Body of pancreas (tissue), 4 donors: Measurements from ENCODE around the gene CLBA1. TPM values are rescaled to one million over a fixed set of nuclear protein-coding genes. Genes with fewer than 3 reads are reported as not detected.
"Not testable (repeated sequence)": the region's sequence is repeated elsewhere in the genome, so short reads cannot be mapped to it uniquely, and the experiment has no call there.

Source experiments
- ATAC-seq: fragments of 150-250 bp; one replicate; pipeline ENCODE4 v1.9.1; 2016
- DNase-seq, 4 donors: peaks; one replicate each; pipeline ENCODE4 v3.0.0-alpha.2; 2019
- H3K27ac ChIP-seq, 4 donors: fragments of 200-600 bp; sonication (generic); 1 replicate in 3 of 4; 2 replicates in 1 of 4; pipeline versions ENCODE4 v1.5.1 to v1.6.1; 2016 to 2019; ENCODE audit warnings: mild to moderate bottlenecking in 1 of 4, mixed read lengths in 1 of 4, moderate library complexity in 1 of 4
- H3K27me3 ChIP-seq, 2 donors: fragments of 200-600 bp; sonication (generic); one replicate each; pipeline ENCODE4 v1.6.0; 2016; ENCODE audit warnings: mild to moderate bottlenecking in 1 of 2
- H3K36me3 ChIP-seq, 2 donors: fragments of 200-600 bp; sonication (generic); replicated peaks in 1 of 2; 2 replicates each; pipeline ENCODE4 v1.5.1; 2016; ENCODE audit warnings: low read depth in 2 of 2; ENCODE audit not compliant: insufficient read depth in 1 of 2
- H3K4me1 ChIP-seq: fragments of 200-600 bp; sonication (generic); one replicate; pipeline ENCODE4 v1.6.0; 2016
- H3K4me3 ChIP-seq, 2 donors: fragments of 200-600 bp; sonication (generic); 1 replicate in 1 of 2; 2 replicates in 1 of 2; pipeline ENCODE4 v1.5.1; 2016 to 2019
- H3K9me3 ChIP-seq, 3 donors: fragments of 200-600 bp; sonication (generic); 1 replicate in 2 of 3; 2 replicates in 1 of 3; pipeline ENCODE4 v1.5.1; 2016
- CTCF ChIP-seq, 7 experiments: fragments of 450-650 bp in 4 of 7; fragments of 200-600 bp in 3 of 7; sonication (generic) in 3 of 7; IDR thresholded peaks; one replicate each; pipeline ENCODE4 v1.5.1; 2016 to 2019; ENCODE audit warnings: antibody characterized with exemption in 7 of 7
- POLR2A ChIP-seq, 3 donors: fragments of 450-650 bp; IDR thresholded peaks; one replicate each; pipeline ENCODE4 v1.6.1; 2016; ENCODE audit warnings: antibody characterized with exemption in 3 of 3, mild to moderate bottlenecking in 2 of 3
- WGBS, 2 donors: methylation state at CpG; one replicate each; pipeline ENCODE4 v1.1.5; 2017; 5-methylcytosine and 5-hydroxymethylcytosine counted together
- intact Hi-C: fragments of 100-400 bp; cut with DNase I; formaldehyde crosslinking; loops from one replicate; pipeline ENCODE4 v1.15.1; 2023
- total RNA-seq, 2 donors: library from RNA; depleted of rRNA; stranded (reverse); fragments of >200 nt; gene quantifications; one replicate each; pipeline ENCODE4 v1.1.0, GENCODE V29; 2016

Gene CLBA1
- total RNA-seq, 2 donors from 2014 or later: 8.6 to 21.1 TPM

DNA sequence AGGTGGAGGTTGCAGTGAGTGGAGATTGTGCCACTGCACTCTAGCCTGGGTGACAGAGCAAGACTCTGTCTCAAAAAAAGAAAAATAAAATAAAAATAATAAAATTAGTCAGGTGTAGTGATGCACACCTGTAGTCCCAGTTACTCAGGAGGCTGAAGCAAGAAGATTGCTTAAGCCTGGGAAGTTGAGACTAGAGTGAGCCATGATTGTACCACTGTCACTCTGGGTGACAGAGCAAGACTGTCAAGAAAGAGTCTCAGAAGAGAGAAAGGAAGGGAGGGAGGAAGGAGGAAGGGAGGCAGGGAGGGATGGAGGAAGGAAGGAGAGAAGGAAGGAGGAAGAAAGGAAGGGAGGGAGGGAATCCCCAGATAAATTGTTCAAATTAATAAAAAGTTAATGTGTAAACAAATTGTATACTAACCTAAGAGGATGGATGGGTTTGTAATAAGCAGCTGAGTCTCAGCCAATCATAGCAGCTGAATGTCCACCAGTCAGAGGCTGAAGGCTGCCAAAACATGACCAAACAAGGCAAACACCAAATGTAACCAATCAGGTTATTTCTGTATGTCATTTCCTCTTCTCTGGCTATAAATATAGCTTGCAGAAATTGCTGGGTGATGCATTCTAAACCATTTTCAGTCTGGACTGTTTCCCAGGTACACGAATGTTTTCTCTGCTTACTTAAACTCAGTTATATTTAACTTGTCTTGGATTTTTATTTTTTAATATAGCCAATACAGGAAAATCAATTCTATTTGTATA, 41.4 kb downstream of the CLBA1 start:
- DNase-seq (no peak), ATAC-seq (no peak)
- intact Hi-C loops: no loop called here
- H3K27ac ChIP-seq: no peak overlapping the region
- no peaks in the 10 kb centered on the region for H3K27me3 ChIP-seq
- WGBS, 2 donors: 24 to 57% methylated on average over 1 of the region's 1 CpG
- no peaks in the 10 kb centered on the region for H3K9me3 ChIP-seq
- TF ChIP-seq CTCF (IDR thresholded peaks at IDR 0.05) (no peak), POLR2A (IDR thresholded peaks at IDR 0.05) (no peak)
- H3K4me1 ChIP-seq: peaks cover 3% of the 10 kb centered on the region
- no peak overlapping the region for H3K4me3 ChIP-seq
- no peaks in the 10 kb centered on the region for H3K36me3 ChIP-seq

DNA sequence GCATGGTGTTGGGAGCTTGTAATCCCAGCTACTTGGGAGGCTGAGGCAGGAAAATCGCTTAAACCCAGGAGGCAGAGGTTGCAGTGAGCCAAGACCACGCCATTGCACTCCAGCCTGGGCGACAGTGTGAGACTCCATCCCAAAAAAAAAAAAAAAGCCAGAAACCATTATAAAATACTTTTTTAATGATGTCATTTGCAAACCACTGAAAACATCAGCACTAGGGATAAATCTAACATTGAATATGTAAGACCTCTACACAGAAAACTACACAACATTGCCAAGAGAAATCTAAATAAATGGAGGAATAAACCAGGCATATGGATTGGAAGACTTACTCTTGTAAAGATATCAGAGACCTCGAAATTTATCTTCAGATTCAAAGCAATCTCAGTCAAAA, 42.1 kb downstream of the CLBA1 start:
- H3K4me1 ChIP-seq, intact Hi-C loops, H3K36me3 ChIP-seq, DNase-seq, H3K9me3 ChIP-seq, ATAC-seq, H3K27me3 ChIP-seq, H3K4me3 ChIP-seq, H3K27ac ChIP-seq: not testable (repeated sequence)
- 72 to 80% methylated on average over 4 of the region's 4 CpGs for WGBS, 2 donors

GRCh38 chr14:105028251-105028927, 42.8 kb downstream of the CLBA1 start:
- Histone ChIP-seq H3K36me3 (no peaks in the 10 kb centered on the region), H3K4me1 (peaks cover 6% of the 10 kb centered on the region), H3K9me3 (no peaks in the 10 kb centered on the region), H3K27me3 (no peaks in the 10 kb centered on the region), H3K27ac (no peak overlapping the region), H3K4me3 (no peak overlapping the region)
- TF ChIP-seq POLR2A (IDR thresholded peaks at IDR 0.05) (no peak), CTCF (IDR thresholded peaks at IDR 0.05) (no peak)
- WGBS, 2 donors: 74 to 86% methylated on average over 10 to 12 of the region's 12 CpGs
- ATAC-seq (no peak), DNase-seq (peak in 1 of 4 donors; percentile 43)
- intact Hi-C loops: no loop called here

GRCh38 chr14:105029402-105029801, 43.8 kb downstream of the CLBA1 start:
- DNase-seq: no peak
- intact Hi-C loops: no loop called here
- ATAC-seq: no peak
- Histone ChIP-seq H3K27me3 (no peaks in the 10 kb centered on the region), H3K36me3 (no peaks in the 10 kb centered on the region), H3K4me1 (peaks cover 6% of the 10 kb centered on the region), H3K27ac (no peak overlapping the region), H3K9me3 (no peaks in the 10 kb centered on the region), H3K4me3 (no peak overlapping the region)
- WGBS, 2 donors: 66 to 77% methylated on average over 6 of the region's 7 CpGs
- no peak for TF ChIP-seq POLR2A (IDR thresholded peaks at IDR 0.05)
- TF ChIP-seq CTCF (IDR thresholded peaks at IDR 0.05): no peak

DNA sequence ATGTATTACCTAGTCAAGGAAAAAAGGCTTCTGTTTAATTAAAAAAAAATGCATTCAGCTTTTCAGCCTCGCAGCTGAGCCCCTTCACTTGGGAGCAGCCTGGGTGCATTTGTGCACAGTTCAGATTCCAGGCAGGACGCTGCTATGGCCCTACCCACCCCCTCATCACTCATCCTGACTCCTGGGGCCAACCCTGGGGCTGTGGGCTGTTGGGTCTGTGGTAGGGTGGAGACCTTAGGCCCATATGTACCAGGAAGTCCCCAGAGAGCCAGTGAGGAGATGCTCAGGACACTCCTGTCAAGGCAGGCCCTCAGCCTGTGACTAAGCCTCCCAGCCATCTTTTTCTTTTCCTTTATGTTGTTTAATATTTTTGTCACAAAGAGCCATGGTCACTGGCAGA, 44.6 kb downstream of the CLBA1 start:
- H3K27me3 ChIP-seq: no peaks in the 10 kb centered on the region
- DNase-seq (no peak), ATAC-seq (no peak)
- H3K4me1 ChIP-seq: peaks cover 6% of the 10 kb centered on the region
- intact Hi-C loops: no loop called here
- no peak overlapping the region for H3K4me3 ChIP-seq
- H3K27ac ChIP-seq: no peak overlapping the region
- 70 to 80% methylated on average over 1 to 2 of the region's 2 CpGs for WGBS, 2 donors
- no peaks in the 10 kb centered on the region for H3K36me3 ChIP-seq
- no peak for TF ChIP-seq POLR2A (IDR thresholded peaks at IDR 0.05)
- TF ChIP-seq CTCF (IDR thresholded peaks at IDR 0.05): no peak
- no peaks in the 10 kb centered on the region for H3K9me3 ChIP-seq
